Stimulated activated CD8-positive, alpha-beta memory T cell treated with anti-CD3 and anti-CD28 coated beads, Interleukin-7, amount 100 ng/mL, for 1 hour (primary cell): ENCODE data around the gene RETREG1.
A peak's percentile ranks its signal among the peaks of the same experiment; 100 is the strongest.
"Not testable (repeated sequence)": the region's sequence is repeated elsewhere in the genome, so short reads cannot be mapped to it uniquely, and the experiment has no call there.

Source experiments
- DNase-seq, 2 donors: peaks; one replicate each; pipeline ENCODE4 v3.0.0-alpha.2; 2020; ENCODE audit warnings: low read depth in 2 of 2

RETREG1 gene

DNA sequence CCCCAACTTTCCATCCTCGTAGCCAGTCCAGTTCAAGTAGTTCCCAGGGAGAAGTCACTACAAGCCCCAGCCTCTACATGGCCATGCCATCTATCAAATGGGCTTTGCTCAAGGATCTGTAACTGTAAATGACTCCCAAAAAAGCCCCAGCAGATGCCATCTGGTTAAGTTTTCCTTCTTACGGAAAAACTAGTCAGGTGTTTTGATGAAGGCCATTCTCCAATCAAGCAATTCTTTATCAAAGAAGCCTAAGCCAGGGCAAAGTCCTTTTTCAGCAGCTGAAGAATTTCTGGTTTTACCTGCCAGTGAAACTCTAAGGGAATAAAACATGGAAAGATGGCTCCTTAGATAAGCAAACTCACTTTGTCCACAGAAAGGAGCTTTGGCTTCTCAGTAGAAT is 129.3 kb downstream of the RETREG1 start:
- DNase-seq: no peak

DNA sequence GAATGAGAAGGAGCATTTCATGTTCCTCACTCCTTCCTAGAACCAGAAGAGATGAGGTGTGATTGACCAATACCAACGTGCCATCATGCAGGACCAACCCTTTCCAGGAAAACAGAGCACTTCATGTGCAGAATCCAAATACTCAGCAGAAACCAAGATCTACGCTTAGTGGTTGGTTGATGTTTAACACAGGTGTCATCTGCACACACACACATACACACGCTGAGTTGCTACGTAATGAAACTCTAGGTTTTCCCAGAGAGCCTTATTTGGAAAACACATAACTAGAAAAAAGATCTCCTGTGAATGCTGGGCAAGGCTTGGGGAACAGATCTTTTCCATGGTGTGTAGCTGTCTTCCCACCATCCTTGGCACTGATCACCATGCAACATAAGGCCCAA is 130.1 kb downstream of the RETREG1 start:
- no peak for DNase-seq

DNA sequence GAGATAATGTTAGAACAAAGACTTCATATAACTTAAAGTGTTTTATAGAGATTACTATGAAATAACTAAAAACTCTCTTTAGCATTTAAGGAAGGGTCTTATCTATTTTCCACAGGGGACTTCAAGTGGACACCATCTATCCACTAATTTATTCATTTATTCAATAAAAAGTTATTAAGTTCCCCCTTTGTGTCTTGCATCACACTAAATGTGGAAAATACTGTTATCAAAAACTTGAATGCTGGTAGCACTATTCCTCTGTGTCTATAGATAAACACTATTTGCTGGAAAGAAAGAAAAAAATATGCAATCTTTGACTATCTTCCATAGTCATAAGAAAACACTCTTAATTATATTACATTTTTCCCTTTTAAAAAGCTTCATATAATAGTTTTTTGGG is 131.1 kb downstream of the RETREG1 start:
- no peak for DNase-seq

DNA sequence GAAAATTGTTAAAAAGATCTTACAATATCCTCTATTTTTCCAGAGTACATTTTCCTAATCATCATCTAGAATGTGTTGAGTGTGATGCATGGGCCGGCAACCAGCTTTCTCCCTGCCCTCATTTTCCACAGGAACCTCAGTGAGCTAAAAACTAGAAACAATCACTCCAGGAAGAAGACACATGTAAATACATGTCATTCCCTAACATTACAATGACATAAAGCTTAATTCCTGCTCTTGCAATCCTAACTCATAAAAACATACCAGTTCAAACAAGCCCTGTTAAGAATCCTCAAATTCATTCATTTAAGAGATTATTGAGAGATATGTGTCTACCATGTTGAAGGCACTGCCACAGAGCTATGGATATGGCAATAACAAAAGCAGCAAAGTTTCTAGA is 132.7 kb downstream of the RETREG1 start:
- DNase-seq: no peak

DNA sequence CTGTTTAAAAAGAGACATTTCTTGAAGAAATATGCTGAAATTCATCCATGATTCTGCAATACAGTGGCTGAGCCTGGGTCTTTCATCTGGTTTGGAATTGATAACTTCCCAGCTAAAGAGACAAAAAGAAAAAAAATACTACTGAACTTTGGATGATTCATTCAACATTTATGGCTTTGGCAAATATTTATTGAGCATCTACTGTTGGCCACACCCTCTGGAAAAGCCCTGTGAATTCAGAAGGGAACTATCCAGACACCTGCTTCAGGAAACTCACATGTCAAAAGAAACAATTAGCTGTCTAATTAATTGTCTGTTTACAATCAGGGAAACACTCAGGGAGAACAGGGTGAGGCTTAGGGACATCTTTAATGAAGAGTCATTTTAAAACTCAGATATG is 133.4 kb downstream of the RETREG1 start:
- no peak for DNase-seq

DNA sequence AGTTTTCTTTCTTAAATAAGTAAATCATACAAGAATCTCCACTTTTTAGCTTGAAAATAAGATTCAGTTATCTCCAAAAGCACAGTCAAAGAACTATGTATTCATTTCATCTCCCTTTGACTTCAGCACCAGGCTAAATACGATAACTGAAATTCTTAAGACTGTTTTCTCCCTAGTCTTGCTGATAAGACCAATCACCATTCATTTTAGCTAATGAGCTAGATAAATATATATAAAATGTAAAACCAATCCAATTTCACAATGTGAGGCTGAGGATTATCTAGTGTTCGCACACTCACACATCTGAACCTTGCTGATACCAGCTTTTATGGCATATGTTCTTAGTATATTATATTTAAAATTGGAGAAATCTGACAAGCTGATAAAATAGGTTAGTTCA is 133.9 kb downstream of the RETREG1 start:
- DNase-seq: no peak

DNA sequence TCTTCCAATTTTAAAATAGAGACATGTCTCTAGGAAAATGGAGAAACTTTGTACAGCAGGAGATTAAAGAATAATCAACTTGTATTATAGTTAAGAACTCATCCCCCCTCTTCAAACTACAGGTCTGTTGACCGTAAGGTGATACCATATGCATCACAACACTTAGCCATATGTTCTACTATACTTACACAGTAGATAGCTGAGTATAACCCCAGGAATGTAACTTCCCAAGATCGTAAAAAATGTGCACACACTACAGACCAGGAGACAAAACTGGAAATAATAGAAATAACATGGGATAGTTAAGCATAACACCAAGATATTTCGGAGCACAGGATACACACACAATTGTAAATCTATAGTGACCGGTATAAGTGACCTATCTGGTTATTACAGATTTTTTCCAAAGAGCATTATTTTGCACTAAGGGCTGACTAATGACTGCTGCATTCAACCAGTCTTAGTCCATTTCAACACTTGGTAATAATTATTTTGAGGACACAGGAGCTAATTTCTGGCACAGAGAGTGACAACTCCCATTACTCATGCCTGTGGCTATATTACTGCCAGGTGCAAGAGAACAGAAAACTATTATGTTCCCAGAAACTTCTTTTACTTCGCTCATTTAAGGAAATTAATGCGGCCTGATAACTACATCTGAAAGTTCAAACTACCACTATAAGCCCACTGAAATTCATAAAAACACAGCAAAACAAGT is 135.8 kb downstream of the RETREG1 start:
- no peak for DNase-seq

DNA sequence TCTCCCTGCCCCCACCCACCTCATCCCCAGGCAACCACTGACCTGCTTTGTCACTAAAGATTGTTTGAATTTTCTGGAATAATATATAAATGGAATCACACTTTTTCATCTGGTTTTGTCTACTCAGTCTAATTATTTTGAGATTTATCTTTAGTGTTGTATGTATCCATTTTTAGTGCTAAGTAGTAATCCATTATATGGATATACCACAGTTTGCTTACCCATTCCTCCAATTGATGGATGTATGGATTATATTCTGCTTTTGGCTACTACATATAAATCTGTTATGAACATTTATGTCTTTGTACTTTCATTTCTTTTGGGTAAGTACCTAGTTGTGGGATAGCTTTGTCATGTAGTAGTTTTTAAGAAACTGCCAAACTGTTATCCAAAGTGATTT is 136.7 kb downstream of the RETREG1 start:
- no peak for DNase-seq

DNA sequence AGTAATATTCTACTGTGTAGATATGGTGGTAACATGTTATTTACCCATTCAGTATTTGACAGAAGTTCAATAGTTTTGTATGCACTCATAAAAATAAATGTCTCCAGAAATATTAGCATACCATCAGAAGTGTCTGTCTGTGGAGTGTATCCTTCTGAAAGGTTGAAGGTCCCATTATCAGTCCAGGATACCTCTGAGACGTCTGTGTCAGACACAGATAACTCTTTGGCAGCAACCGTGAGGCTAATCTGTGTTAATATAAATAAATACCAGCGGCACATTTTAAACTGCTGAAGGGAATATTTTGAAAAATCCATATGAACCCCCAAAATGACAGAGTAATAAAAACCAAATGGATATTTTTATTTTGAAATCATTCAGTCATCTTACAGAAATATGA is 139.3 kb downstream of the RETREG1 start:
- DNase-seq: no peak

DNA sequence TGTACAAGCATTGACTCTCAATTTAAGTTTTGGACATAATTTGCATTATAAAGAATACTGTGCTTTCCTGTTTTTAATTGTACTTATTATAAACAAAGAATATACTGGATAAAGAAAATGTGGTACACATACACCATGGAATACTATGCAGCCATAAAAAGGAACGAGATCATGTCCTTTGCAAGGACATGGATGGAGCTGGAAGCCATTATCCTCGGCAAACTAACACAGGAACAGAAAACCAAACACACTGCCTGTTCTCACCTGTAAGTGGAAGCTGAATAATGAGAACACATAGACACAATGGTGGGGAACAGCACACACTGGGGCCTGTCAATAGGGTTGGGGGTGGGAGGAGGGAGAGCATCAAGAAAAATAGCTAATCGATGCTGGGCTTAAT is 140.4 kb downstream of the RETREG1 start:
- not testable (repeated sequence) for DNase-seq

DNA sequence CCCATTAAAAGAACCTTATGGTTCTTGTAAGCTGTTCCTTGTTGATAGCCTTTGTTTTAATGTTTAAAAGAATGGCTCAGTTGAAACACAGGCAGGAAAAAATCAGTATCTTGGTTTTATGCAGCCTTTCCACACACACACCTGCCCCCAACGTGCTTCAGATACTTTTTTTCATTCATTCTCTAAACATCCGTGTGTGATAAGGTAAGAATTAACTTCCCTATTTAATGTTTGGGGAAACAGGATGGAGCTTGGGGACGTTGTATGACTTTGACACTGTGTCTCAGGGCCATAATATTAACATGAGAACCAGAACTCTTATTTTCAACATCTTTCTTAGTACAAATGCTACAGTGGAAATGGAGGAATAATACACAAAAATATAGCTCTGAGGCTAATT is 145.4 kb downstream of the RETREG1 start:
- DNase-seq: no peak

DNA sequence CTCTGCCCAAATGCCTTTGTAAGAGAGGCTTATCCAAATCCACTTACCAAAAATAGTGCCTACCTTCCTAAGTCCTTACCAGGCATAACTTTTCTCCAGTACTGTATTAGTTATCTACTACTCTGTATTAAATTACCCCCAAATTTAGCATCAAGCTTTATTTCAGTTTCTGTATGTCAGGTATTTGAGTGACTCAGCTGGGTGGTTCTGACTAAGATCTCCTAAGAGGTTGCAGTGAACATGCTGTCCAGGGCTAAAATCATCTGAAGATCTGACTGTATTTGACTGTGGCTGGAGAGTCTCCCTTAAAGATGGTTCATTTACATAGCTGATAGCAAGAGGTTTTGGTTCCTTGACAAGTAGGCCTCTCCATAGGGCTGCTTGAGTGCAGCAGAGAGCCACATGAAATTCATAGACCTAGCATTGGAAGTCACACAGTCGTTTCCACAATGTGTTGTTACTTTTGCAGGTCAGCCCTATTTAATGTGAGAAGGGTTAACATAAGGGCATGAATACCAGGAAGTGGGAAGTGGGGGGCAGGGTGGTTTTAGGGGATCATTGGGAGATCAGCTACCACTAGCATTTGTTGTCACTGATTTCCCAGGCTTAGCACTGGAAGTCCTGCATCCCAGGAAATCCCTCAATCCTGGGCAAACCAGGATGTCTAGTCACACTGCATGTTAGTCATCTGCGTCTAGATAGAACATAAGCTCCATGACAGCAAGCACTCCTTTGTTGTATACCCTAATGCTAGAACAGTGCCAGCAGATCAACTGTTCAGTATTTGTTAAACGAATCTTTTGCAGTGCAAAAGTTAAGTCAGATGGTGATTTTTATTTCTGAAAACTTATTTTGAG is 149.2 kb downstream of the RETREG1 start:
- DNase-seq: no peak

DNA sequence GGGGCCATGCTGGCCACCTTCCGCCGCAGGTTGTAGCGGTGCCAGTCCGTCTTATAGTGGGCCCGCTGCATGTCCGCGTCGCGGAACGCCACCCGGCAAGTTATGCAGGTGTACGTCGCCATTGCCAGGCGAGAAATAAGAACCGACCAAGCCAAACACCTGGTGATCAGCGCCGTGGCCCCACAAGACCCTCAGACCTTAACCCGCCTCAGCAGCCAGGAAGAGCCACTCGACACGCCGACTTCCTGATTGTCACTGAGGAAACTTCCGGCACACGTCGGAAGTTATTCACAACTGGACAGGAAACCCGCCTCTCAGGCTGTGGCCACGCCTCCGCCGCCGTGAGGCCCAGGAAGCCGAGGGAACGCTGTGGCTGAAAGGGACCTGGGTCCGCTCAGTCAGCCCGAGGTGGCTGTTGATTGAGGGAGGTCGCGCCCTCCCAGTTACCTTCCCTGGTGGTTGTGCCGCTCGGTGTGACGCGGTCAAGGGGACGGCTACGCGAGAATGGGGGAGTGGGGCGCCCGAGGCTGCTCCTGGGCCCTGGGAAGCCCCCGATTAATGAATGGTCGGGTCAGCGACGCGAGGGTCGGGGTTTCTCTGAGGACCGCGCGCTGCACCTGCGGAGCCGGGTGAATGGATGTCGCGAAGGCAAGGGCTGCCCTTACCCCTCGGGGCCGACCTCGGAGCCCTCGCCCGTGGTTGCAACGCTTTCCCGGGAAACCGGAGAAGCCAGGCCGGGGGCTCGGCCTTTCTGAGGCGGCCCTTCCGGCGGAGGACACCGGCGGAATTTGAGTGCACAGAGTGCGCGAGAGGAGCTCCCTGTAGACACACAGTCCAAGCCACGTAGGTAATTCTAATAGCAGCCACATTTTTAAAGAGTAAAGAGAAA is 151.0 kb downstream of the RETREG1 start, which contains the start of gene ZNF622:
TSS of gene ZNF622 (minus strand) at position 257 of the 889 bp plus-strand sequence. CDS start at position 122, 135 bp downstream.
- DNase-seq: peak; percentile 71 to 75

DNA sequence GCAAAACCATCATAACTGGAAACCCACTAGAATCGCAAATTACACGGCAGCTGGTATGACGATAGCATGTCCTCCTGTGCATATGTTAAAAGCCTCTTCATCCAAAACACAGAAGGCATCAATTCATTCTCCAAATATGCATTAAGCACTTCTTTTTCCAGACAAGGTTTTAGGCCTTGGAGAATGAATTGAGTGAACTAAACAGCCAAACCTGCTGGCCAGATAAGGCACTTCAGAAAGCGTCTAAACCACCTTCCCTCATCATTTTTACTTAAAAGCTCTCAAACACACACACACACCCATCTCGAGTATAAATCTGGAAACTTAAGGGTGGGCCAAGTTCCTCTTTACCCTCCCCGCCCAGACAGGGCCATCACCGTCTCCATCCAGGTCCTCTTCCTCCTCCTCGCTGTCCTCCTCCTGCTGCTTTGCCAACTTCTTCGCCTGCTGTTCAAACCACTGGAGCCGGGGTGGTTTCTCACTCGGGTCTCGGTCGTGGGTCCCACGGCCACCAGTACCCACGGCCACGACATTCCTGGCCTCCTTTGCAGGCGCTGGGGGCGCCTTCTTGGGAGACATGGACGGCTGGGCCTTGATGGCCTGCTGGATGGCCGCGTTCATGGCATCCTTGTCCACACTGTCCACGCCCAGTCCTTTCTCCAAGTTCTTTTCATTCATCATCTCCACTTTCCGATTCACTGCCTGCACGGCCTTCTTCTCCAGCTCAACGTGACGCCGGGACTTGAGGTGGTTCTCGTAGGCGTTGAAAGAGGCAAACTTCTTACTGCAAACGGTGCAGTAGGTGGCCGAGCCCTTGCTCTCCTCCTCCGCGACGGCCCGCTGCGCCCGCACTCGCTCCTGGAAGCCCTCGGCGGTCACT is 151.9 kb downstream of the RETREG1 start:
- DNase-seq: no peak

DNA sequence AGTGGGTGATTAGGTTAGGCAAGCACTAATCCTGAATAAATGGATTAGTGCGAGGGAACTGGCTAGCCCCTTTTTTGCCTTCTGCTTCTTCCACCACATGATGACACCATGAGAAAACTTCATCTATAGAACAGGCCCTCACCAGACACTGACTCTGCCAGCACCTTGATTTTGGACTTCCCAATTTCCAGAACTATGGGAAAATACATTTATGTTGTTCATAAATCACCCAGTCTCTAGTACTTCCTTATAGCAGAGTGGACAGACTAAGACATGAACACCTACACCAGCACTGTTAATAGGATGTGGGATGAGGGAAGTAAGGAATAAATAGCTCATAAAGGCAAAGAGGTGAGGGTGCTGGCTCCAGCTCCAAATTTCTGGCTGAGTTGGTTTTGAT is 152.6 kb downstream of the RETREG1 start:
- DNase-seq: no peak

DNA sequence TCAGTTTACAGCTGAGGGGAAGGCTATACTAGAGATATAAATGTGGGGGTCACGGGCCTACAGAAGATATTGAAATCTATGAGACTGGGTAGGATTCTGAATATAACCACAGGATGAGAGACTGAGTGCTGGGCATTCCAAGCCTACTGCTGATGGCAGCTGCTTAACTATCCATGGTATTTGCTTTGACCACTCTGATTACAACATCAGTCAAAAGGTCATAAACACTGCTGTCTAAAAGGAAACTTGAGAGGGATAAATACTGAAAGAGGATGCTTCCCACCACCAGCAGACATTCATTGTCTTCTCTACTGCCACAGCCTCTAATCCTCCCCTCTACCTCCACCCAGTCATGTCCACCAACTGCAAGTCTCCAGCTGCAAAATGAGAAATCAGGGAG is 155.0 kb downstream of the RETREG1 start:
- DNase-seq: no peak

DNA sequence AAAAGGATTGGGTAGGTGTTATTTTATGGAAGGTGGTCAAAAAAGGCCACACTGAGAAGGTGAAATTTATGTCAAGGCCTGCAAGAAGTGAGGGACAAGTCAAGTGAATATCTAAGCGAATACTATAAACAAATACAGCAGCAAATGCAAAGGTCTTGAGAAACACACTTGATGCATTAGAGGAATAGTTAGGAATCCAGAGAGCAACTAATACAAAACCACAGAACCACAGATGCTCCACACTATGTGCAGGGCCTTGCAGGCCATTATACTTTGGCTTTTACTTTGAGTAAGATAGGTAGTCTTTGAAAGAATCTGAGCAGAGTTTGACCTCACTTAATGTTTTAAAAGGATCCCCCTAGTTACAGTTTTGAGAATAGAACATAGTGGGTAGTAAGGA is 155.8 kb downstream of the RETREG1 start:
- no peak for DNase-seq

DNA sequence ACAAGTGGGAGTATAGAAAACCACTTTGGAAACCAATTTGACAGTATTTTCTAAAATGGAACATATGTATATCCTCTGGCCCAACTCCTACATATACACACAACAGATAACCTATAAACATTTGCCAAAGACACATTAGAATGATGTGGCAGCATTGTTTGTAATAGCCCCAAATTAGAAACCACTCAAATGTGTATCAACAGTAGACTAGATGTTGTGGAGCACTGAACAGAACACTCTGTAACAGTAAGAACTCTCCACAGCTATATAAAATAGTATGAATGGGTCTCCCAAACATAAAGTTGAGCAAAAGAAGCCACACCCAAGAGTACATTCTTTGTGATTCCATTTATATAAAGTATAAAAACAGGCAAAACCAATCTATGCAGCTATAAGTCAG is 157.3 kb downstream of the RETREG1 start:
- no peak for DNase-seq

DNA sequence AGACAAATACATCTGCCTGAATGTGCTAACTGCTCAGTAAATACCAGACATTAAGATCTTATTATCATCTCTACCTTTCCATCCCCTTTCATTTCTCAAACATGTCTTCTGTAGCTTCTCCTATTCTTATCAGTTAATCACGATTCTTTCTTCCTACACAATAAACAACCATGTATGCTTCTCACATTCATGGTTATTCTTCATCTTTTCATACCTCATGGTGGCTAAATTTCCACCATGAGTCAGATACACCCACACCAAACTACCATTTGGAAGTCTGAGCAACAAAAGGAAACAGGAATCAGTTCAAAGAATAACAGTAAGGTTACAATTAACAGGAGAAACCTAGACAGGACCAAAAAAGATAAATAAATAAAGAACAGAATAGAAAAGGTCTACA is 158.9 kb downstream of the RETREG1 start:
- no peak for DNase-seq

DNA sequence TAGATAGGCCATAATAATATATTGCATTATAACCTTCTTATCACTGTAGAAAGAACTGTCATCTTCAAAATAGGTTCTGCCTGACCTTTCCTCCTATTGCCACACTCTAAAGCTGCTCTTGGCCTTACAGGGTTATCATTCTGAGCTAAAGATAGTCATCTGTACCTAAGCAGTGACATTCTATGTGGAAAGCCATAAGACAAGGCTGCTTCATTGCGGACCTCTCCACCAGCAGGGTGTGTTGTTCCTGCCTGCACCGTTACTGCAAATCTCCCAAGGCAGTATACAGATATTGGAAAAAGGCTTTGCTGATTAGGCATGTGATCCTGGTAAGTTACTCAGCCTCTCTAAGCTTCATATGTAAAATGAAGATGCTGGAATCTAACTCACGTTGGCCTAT is 159.3 kb downstream of the RETREG1 start:
- DNase-seq: no peak
